GM19463 (cell line): ENCODE measurements around the gene ARHGEF39.
A peak's percentile ranks its signal among the peaks of the same experiment; 100 is the strongest.

Source experiments
- ATAC-seq: cut with Tn5 transposase; IDR thresholded peaks from one replicate; pipeline ENCODE4 v1.9.1; 2021; ENCODE audit warnings: mild to moderate bottlenecking, moderate library complexity; ENCODE audit not compliant: unreplicated experiment

The ARHGEF39 gene, protein sequence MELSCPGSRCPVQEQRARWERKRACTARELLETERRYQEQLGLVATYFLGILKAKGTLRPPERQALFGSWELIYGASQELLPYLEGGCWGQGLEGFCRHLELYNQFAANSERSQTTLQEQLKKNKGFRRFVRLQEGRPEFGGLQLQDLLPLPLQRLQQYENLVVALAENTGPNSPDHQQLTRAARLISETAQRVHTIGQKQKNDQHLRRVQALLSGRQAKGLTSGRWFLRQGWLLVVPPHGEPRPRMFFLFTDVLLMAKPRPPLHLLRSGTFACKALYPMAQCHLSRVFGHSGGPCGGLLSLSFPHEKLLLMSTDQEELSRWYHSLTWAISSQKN

GRCh38 chr9:35664531-35665470 is at the start of gene ARHGEF39:
ARHGEF39 (minus strand) TSS chr9:35665195; CDS start chr9:35665169, 26 bp downstream.
- peak; percentile 88 for ATAC-seq

GRCh38 chr9:35714123-35714522 is 49.1 kb upstream of the ARHGEF39 start:
- no peak for ATAC-seq

DNA sequence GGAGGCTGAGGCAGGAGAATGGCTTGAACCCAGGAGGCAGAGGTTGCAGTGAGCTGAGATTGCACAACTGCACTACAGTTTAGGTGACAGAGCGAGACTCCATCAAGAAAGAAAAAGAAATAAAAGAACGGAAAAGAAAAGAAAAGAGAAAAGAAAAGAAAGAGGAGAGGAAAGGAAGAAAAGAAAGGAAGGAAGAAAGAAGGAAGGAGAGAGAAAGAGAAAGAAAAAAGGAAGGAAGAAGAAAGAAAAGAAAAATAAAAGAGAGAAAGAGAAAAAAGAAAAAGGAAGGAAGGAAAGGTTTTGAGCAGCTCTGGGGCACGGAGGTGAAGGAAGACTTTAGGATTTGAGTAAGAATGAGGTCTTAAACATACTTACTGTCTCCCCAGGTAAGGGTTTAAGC is 48.6 kb upstream of the ARHGEF39 start:
- ATAC-seq, result no peak

DNA sequence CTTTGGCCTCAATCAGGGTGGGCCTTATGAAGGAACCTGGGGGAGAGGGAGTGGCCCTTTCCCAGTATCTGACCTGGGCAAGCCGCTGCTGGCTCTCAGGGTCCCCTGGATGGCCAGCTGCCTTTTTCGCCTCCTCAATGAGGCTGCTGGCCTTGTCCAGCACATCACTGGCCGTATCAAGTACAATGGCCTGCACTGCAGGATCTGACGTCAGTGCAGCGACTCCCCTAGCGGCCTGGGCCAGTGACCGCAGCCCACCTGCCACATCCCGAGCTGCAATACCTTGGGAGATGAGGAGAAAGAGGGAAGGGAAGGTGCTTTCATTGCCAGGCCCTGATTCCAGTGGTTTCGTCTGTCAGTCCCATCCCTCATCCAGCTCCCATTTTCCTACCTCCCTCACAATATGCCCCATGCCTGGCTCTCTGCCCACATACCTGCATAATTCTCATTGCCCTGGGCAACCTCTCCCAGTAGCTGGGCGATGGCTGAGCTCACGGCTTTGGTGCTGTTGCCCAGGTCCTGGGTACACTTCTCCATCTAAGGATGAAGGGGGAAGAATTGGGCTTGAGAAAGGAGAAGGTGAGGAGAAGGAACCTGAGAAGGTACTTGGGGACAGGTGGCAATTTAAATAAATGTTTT is 47.9 kb upstream of the ARHGEF39 start:
- no peak for ATAC-seq

DNA sequence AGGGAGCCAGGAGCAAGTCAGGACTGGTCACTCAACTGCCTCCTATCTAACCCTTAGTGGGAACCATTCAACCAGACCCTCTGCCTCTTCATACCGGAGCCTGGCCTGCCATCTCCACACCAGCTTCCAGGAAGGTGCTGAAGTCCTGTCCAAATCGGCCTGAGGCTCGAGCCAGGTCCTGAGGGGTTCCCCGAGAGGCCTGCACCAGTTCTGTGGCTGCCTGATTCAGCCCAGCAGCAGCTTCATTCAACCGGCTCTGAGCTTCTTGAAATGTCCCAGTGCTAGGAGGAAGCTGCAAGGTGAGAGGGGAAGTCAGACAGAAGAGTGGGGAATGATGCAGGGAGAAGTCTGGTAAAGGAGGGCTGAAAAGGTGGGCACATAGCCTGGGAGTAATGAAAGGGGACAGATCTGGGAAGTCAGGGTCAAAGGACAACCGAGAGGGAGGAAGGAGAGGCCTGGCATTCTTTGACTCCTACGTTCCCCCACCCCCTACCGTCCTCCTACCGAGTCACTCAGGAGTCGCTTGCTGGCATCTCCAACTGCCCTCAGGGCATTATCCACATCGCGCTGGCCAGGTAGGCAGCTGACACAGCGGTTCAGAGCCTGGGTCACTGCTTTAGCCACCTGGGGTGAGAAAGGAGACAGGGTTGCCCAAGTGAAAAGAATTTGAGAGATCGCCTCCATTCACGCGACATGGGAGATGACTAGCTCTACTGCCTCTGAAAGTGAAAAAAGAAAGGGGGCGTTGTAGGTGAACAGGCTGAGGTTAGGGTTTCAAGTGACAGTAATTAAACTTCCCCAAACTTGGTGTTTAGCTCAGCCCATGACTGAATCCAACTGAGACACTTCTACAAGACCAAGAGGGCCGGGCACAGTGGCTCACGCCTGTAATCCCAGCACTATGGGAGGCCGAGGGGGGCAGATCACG is 46.8 kb upstream of the ARHGEF39 start:
- ATAC-seq, result no peak

DNA sequence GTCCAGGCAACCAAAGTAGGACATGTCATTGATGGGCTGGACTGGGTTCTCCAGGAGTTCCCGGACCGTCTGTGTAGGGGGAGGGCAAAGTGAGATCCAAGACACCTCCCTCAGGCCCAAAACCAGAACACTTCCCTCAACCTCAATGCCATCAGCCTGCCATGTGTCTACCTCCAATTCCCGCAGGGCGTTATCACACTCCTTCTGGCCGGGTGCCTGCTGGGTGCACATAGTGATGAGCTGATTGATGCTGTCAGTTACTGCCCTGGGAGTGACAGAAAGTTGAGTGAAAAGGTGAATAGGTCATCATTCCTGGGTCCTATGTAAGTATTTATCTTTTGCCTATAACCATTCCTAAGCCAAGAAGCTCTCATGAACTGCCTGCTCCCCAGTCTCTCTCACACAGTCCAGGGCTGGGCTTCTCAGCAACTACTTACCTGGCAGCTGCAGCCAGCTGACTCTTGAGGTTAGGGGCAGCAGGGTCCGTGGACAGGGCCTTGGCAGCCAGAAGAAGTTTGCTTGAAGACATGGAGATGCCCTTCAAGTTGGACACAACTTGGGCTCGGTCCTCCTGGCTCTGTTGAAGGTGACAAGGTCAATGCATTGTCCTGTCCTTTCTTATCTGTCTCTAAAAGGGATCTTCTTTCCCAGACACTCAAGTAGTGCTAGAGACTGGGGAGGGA is 46.0 kb upstream of the ARHGEF39 start:
- no peak for ATAC-seq

DNA sequence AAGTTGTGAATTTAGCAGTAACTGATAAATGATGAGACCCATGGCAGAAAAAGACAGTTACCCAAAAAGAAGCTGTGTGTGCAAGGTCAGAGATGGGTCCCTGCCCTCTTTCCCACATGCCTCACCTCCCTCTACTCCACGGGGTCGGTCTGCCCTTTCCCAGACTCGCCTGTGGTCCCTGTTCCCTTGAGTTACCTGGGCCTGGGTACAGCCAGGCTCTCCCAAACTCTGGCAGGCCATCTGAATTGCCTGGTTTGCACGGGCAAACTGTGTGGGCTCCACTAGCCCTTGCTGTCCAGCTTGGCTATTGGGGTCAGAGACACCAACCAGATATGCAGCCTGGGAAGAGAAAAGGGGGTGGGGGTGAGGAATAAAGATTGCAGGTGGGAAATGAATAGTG is 43.2 kb upstream of the ARHGEF39 start:
- no peak for ATAC-seq

DNA sequence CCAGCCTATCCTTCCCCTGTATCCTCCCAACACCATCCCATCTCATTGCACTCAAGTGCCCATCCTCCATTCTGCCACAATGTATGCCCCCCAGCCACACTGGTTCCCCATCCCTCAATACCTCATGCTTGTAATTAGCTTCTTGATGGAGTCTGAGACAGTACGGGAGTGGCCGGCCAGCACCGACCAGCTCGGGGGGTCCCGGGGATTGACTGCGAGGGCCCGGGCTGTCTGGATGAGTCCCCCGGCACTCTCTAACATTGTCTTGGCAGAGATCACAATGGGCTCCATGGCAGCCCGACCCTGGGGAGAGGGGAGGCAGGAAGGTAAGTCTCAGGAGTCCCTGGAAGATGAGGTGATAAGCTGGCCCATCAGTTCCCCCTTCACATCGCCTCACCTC is 42.0 kb upstream of the ARHGEF39 start:
- ATAC-seq, result no peak

GRCh38 chr9:35705836-35706430 is 40.9 kb upstream of the ARHGEF39 start:
- no peak for ATAC-seq

- no peak for ATAC-seq
Observed at GRCh38 chr9:35705372-35705771, 40.4 kb upstream of the ARHGEF39 start.

- no peak for ATAC-seq
Observed at GRCh38 chr9:35703906-35704672, 39.1 kb upstream of the ARHGEF39 start.

DNA sequence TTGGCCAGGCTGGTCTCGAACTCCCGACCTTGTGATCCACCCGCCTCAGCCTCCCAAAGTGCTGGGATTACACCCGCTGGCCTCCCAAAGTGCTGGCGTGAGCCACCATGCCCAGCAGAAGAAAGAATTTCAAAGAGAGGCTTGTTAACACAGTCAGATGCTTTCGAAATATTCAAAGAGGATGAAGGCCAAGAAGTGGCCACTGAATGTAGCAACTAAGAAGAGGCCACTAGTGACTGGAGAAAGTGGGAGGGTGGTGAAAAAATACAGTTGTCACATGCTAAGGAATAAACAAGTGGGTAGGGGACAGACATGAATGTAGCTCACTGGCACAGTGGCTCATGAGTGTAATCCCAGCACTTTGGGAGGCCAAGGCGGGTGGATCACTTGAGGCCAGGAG is 37.7 kb upstream of the ARHGEF39 start:
- ATAC-seq, result no peak

DNA sequence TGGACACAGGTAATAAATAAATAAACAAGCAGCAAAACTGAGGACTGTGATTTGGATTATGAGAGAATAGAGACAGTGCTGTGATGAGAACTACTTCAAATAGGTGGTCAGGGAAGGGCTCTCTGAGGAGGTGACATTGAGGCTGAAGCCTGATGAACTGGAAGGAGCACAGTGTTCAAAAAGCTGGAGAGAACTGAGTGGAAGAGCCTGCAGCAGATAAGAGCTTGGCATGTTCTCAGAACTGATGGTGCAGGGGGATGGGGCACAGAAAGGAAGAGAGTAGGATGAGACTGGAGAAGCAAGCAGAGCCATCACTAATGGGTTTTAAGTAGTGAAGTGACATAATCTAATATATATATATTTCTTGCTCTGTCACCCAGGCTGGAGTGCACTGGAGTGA is 35.9 kb upstream of the ARHGEF39 start:
- no peak for ATAC-seq

- ATAC-seq, result no peak
Observed at GRCh38 chr9:35700031-35700430, 35.0 kb upstream of the ARHGEF39 start.

DNA sequence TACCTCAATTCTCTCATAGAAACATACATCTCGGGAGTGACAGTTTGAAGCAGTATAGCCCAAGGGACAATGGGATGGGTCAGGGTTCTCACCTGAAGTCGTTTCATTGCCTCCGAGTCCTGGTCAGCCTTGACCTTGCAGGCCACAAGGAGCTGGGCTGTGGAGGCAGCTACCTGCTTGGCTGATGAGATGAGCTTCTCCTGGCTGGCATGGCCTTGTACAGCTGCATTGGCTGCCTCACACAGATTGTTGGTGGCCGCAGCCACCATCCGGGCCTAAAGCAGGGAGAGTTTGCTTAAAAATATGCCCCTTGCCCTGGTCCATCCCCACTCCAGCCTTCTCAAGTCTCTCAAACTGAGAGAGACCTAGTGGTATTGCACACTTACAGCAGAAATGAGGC is 33.2 kb upstream of the ARHGEF39 start:
- ATAC-seq, result no peak

- ATAC-seq, result no peak
Observed at GRCh38 chr9:35697486-35697885, 32.5 kb upstream of the ARHGEF39 start.

DNA sequence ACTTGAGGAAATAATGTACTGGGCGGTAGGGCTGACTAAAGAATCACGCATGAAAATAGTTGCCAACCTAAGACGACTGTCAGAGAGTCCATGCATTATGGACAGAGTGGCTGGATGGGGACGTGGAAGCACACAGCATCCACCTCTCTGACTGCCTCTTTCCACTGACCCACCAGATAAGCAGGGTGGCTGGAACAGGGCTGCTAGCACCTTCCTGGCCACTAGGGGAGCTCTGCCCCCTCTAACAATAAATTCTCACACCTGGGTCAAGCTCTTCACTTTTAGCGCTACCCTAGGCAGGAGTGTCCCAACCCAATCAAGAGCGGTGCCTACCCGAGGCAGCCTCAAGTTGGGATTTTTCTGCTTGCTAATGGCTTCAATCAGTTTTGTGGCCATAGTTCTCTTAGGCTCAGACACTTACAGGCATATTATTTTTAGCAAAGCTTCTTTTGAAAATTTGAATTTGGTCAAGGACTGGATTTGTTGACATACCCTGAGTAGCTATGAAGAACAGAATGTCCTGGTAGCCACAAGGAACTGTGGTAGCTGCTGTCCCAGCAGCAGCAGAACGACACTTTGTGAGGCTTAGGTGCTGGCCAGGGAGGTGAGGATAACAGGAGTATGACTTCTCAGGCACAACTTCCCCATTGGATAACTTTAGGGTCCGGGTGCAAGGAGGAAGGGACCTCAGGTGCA is 31.7 kb upstream of the ARHGEF39 start:
- ATAC-seq, result peak; percentile 63

DNA sequence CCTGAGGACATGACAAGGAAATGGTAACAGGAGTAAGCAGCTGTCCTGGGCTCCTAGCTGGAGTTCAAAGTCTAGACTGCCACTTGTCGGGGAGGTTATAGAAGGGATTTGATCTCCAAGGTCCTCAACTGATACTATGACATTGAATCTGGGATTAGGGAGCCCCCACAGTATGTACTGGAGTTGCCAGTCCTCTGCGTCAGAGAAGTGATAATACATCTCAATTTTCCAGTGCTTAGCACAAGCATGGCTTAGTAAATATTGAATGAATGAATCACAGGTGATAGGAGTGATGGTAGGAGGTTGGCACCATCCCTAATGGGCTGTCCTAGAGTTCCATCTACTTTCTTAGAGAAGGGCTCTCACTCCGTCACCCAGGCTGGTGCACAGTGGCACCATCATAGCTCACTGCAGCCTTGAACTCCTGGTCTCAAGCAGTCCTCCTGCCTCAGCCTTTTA is 31.0 kb upstream of the ARHGEF39 start:
- no peak for ATAC-seq
